Uterus (tissue), 4 donors: Measurements from ENCODE around the gene FRRS1L. TPM values are rescaled to one million over a fixed set of nuclear protein-coding genes. Genes with fewer than 3 reads are reported as not detected.

Experiments used
- DNase-seq, 2 donors: peaks; one replicate each; pipeline ENCODE4 v3.0.0-alpha.2; 2019 to 2020
- H3K27ac ChIP-seq, 2 donors: fragments of 200-600 bp; sonication (generic); 1 replicate in 1 of 2; 2 replicates in 1 of 2; pipeline ENCODE4 v1.5.1; 2016 to 2018
- H3K27me3 ChIP-seq, 2 donors: fragments of 200-600 bp; sonication (generic); one replicate each; pipeline ENCODE4 v1.5.1; 2018 to 2019; ENCODE audit warnings: control low read depth in 1 of 2
- H3K36me3 ChIP-seq, 2 donors: fragments of 200-600 bp; sonication (generic); one replicate each; pipeline ENCODE4 v1.5.1; 2019; ENCODE audit warnings: control low read depth in 1 of 2
- H3K4me1 ChIP-seq, 2 donors: fragments of 200-600 bp; sonication (generic); one replicate each; pipeline ENCODE4 v1.5.1; 2018 to 2019; ENCODE audit warnings: control low read depth in 1 of 2
- H3K4me3 ChIP-seq, 2 donors: fragments of 200-600 bp; sonication (generic); 1 replicate in 1 of 2; 2 replicates in 1 of 2; pipeline ENCODE4 v1.5.1; 2018 to 2019; ENCODE audit warnings: mild to moderate bottlenecking in 1 of 2
- H3K9me3 ChIP-seq, 2 donors: fragments of 200-600 bp; sonication (generic); one replicate each; pipeline ENCODE4 v1.5.1; 2019; ENCODE audit warnings: control low read depth in 1 of 2
- CTCF ChIP-seq, 4 experiments: fragments of 200-600 bp in 2 of 4; fragments of 450-650 bp in 2 of 4; sonication (generic) in 2 of 4; IDR thresholded peaks; one replicate each; pipeline ENCODE4 v1.5.1; 2016 to 2019; ENCODE audit warnings: antibody characterized with exemption in 4 of 4, mild to moderate bottlenecking in 2 of 4, moderate library complexity in 1 of 4
- POLR2A ChIP-seq, 2 donors: fragments of 450-650 bp; IDR thresholded peaks; one replicate each; pipeline ENCODE4 v1.6.1; 2016; ENCODE audit warnings: antibody characterized with exemption in 2 of 2, mild to moderate bottlenecking in 1 of 2, moderate library complexity in 1 of 2
- intact Hi-C: fragments of 100-400 bp; cut with DNase I; formaldehyde crosslinking; loops from one replicate; pipeline ENCODE4 v1.15.1; 2023; ENCODE audit warnings: low total_unique reads
- total RNA-seq, 4 donors: library from RNA; depleted of rRNA in 3 of 4; stranded (reverse); fragments of >200 nt in 3 of 4; gene quantifications; one replicate each; pipeline versions ENCODE4 v1.1.0 to v1.2.4, GENCODE V29; 2014 to 2023
- donor health status: DM: yes; HTN: yes; CAD: no.

Gene FRRS1L
- total RNA-seq, 4 donors from 2014 or later, result under 0.01 to 10.9 (median 10.1) TPM

- intact Hi-C loops, result no loop called here
- Histone ChIP-seq H3K9me3 (no peaks in the 10 kb centered on the region), H3K27ac (no peak overlapping the region), H3K4me1 (no peaks in the 10 kb centered on the region), H3K27me3 (no peaks in the 10 kb centered on the region), H3K4me3 (no peak overlapping the region), H3K36me3 (no peaks in the 10 kb centered on the region)
- TF ChIP-seq CTCF (IDR thresholded peaks at IDR 0.05) (no peak), POLR2A (IDR thresholded peaks at IDR 0.05) (no peak)
- DNase-seq, result no peak
These were observed 9.3 kb upstream of the FRRS1L start for GRCh38 chr9:109176386-109176785.

GRCh38 chr9:109172935-109173334 is 5.9 kb upstream of the FRRS1L start:
- Histone ChIP-seq H3K36me3 (no peaks in the 10 kb centered on the region), H3K27ac (no peak overlapping the region), H3K9me3 (no peaks in the 10 kb centered on the region), H3K4me3 (no peak overlapping the region), H3K4me1 (no peaks in the 10 kb centered on the region), H3K27me3 (no peaks in the 10 kb centered on the region)
- no peak for DNase-seq
- intact Hi-C loops, result no loop called here
- TF ChIP-seq POLR2A (IDR thresholded peaks at IDR 0.05) (no peak), CTCF (IDR thresholded peaks at IDR 0.05) (no peak)

GRCh38 chr9:109171926-109172325 is 4.9 kb upstream of the FRRS1L start:
- no peak overlapping the region for H3K27ac ChIP-seq
- no peaks in the 10 kb centered on the region for H3K9me3 ChIP-seq
- intact Hi-C loops, result no loop called here
- H3K27me3 ChIP-seq, result no peaks in the 10 kb centered on the region
- TF ChIP-seq POLR2A (IDR thresholded peaks at IDR 0.05), result no peak
- no peak for TF ChIP-seq CTCF (IDR thresholded peaks at IDR 0.05)
- no peak overlapping the region for H3K4me3 ChIP-seq
- H3K36me3 ChIP-seq, result no peaks in the 10 kb centered on the region
- DNase-seq, result no peak
- H3K4me1 ChIP-seq, result no peaks in the 10 kb centered on the region

- no peaks in the 10 kb centered on the region for H3K4me1 ChIP-seq
- no peaks in the 10 kb centered on the region for H3K9me3 ChIP-seq
- H3K36me3 ChIP-seq, result no peaks in the 10 kb centered on the region
- no peak overlapping the region for H3K4me3 ChIP-seq
- H3K27ac ChIP-seq, result no peak overlapping the region
- no peaks in the 10 kb centered on the region for H3K27me3 ChIP-seq
- DNase-seq, result no peak
- intact Hi-C loops, result no loop called here
- TF ChIP-seq POLR2A (IDR thresholded peaks at IDR 0.05) (no peak), CTCF (IDR thresholded peaks at IDR 0.05) (no peak)
These were observed 1.1 kb upstream of the FRRS1L start for GRCh38 chr9:109168170-109168569.

GRCh38 chr9:109167716-109168115 is 667 bp upstream of the FRRS1L start:
- Histone ChIP-seq H3K27me3 (no peaks in the 10 kb centered on the region), H3K9me3 (no peaks in the 10 kb centered on the region), H3K36me3 (no peaks in the 10 kb centered on the region), H3K4me3 (no peak overlapping the region), H3K4me1 (no peaks in the 10 kb centered on the region), H3K27ac (no peak overlapping the region)
- TF ChIP-seq CTCF (IDR thresholded peaks at IDR 0.05) (no peak), POLR2A (IDR thresholded peaks at IDR 0.05) (no peak)
- intact Hi-C loops, result no loop called here
- DNase-seq, result no peak
